22Rv1 (cell line): ENCODE results near the gene PCSK2.

Experiments
- H3K27ac ChIP-seq: fragments of 450-650 bp; 2 replicates; pipeline ENCODE4 v1.5.1; 2017
- ZFX ChIP-seq: fragments of 450-650 bp; IDR thresholded peaks from 2 replicates; pipeline ENCODE4 v1.6.1; 2017; ENCODE audit warnings: antibody characterized with exemption, borderline replicate concordance
- TF ChIP-seq, protein P1 (sequence below): fragments of 450-650 bp; IDR thresholded peaks from 2 replicates; pipeline ENCODE4 v1.5.1; 2017; ENCODE audit warnings: mild to moderate bottlenecking

PCSK2 gene

DNA sequence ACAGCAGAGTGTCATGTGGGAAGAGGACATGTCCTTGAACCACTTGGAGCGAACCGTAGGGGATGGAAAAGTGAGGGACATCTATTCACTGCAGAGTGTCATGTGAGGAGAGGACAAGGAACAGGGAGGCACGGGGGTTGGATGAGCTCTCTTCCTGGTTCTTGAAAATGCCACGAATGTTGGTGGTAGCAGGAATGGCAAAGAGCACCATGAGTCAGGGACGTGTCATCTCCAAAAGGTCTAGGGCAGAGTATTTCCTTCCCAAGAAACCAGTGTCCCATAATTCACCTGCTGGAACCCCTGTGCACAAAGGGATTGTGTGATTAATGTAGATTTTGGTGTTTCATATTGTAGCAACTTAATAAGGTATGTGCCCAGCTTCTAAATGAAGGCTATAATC is 167.6 kb downstream of the PCSK2 start:
- no peak overlapping the region for H3K27ac ChIP-seq
- no peak for TF ChIP-seq ZFX
- TF ChIP-seq, protein P1, sequence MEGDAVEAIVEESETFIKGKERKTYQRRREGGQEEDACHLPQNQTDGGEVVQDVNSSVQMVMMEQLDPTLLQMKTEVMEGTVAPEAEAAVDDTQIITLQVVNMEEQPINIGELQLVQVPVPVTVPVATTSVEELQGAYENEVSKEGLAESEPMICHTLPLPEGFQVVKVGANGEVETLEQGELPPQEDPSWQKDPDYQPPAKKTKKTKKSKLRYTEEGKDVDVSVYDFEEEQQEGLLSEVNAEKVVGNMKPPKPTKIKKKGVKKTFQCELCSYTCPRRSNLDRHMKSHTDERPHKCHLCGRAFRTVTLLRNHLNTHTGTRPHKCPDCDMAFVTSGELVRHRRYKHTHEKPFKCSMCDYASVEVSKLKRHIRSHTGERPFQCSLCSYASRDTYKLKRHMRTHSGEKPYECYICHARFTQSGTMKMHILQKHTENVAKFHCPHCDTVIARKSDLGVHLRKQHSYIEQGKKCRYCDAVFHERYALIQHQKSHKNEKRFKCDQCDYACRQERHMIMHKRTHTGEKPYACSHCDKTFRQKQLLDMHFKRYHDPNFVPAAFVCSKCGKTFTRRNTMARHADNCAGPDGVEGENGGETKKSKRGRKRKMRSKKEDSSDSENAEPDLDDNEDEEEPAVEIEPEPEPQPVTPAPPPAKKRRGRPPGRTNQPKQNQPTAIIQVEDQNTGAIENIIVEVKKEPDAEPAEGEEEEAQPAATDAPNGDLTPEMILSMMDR, result no peak

DNA sequence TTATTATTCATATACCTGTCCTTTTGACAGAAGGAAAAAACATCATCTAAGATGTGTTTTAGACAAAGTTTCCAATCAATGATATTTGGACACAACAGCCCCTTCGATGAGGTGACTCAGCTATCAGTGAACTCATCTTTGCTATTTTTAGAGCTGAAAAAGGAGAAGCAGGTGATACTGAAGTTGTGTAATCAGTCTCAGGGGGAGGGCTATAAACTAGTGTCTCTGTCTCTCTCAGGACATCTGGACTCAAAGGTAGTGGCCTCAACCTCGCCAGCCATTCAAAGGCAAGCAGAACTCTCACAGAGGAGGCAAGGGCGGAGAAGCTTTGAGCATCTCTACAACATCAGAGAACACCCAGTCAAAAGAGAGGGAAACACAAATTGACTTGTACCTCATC is 168.9 kb downstream of the PCSK2 start:
- TF ChIP-seq ZFX, result no peak
- TF ChIP-seq, protein P1, result no peak
- no peak overlapping the region for H3K27ac ChIP-seq

DNA sequence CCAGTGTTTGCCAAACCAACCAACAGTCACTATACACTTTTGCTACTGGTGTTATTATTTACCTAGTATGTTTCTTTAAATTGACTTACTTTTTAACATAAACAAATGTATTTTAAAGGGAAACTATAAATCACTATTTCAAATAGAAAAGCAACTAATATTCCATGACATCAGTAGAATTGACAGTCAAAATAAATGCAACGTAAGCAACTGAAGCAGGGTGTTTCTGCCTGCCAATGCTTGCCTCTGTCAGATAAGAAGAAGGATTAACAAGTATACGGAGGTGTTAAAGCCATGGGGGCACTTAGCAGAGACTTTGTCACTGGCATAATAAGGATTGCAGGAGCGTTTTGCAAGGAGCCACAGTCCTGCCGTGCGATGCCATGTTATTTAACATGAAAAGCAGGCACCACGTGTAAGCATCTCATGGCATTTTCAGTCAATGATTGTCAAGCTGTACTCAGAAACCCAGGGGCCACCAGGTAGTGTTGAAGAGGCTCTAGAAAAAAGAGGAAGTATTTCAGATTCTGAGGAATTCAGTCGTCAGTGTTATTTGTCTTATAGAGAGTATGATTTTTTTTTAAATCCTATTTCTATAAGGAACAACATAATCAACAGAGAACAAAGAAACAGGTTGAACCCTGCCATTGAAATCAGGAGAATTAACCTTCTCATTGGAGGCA is 172.6 kb downstream of the PCSK2 start:
- TF ChIP-seq ZFX, result no peak
- TF ChIP-seq, protein P1, result no peak
- H3K27ac ChIP-seq, result no peak overlapping the region

DNA sequence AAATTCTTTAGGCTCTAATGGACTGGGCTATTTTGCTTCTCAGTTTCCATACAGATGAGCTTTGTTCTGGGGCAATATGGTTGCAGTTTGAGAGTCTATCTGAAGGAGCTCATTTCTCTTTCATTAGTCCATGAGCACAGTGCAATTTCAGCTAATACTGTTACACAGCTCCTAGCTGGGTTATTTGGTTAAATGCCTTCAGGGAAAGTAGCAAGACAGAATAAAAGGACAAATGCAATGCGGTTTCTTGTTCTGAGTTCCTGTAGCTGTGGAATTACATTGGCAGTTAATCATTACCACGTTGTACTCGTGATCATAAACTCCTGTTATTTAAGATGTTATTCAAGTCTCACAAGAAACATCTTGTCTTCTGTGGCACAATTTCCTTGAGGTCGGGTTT is 176.6 kb downstream of the PCSK2 start:
- H3K27ac ChIP-seq, result no peak overlapping the region
- no peak for TF ChIP-seq ZFX
- TF ChIP-seq, protein P1, result no peak

DNA sequence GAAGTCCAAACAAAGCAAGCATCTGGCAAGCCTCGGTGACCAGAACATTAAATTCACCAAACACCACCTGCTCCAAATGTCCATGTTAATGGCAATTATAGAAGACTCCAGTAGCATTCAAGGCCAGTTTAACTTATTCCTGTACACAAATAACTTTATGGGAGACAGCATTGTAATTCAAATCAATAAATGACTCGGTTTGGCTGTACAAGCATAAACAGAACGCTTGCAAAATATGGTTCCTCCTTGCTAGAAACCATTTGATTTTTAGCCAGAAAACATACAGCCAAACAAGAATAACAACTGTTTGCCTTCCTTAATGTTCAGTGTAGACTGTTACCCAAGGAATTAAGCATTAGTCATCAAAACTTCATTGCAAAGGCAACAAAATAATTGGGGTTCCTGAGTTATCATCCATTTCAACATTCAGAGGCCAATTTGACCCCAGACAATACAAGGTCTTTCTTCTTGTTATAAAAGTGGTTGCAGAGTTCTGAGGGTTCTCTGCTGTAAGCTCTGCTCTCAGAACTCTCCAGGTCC is 179.3 kb downstream of the PCSK2 start:
- no peak for TF ChIP-seq ZFX
- TF ChIP-seq, protein P1, result no peak
- no peak overlapping the region for H3K27ac ChIP-seq

DNA sequence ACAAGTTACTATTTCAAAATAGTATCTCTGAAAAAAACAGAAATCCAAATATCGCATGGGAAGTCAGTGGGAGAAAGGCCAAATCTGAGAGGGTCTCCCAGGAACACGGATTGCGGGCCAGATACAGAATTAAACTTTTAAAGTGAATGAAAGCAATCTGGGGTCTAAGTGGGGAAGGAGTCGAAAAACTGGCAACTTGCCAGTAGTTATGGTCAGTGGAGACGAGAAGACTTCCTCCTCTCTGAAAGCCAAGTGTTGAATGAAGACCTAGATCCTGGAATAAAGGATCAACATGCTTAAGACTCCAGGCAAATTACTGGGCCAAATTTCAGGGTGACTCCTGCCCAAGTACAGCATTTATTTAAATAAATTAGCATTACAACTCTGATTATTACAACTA is 180.7 kb downstream of the PCSK2 start:
- TF ChIP-seq, protein P1, result no peak
- no peak for TF ChIP-seq ZFX
- H3K27ac ChIP-seq, result no peak overlapping the region

DNA sequence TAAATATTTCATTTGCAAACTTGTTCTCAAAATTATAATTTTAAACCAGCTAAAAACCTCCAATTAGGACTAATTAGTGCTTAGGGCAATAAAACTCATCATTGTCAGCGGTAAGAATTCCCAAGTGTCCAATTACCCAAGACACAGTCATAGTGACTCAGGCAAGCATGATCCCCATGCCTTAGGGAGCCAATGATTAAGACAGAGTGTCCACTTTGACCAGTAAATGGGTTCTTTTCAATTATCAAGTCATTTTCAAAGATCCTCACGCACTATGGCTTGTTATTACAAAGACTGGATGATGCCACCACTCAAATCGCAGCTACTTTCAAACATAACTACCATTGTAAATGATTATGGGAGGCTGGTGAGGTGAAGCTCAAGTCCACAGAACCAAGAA is 190.4 kb downstream of the PCSK2 start:
- TF ChIP-seq, protein P1, result no peak
- no peak for TF ChIP-seq ZFX
- H3K27ac ChIP-seq, result no peak overlapping the region
